Measurements from ENCODE around the gene SFRP4.

GRCh38 chr7:37933018-37933566 is 16.5 kb upstream of the SFRP4 start:
- TF ChIP-seq SMC3 (IDR thresholded peaks at IDR 0.05; ENCODE audit: low read depth, low read length) (no peak), CTCF (conservative IDR thresholded peaks at IDR 0.05; ENCODE audit: low read depth, low read length) (no peak), FOS (IDR thresholded peaks at IDR 0.05; ENCODE audit: low read depth, low read length) (no peak), MAFK (IDR thresholded peaks at IDR 0.05; ENCODE audit: low read depth, low read length) (no peak), CEBPB (IDR thresholded peaks at IDR 0.05; ENCODE audit: low read depth, low read length) (no peak), RAD21 (IDR thresholded peaks at IDR 0.05; ENCODE audit: low read length) (no peak), CHD1 (IDR thresholded peaks at IDR 0.05; ENCODE audit: low read depth, low read length) (no peak)

All from IMR-90 (cell line).